Measurements from ENCODE around the gene DOCK8. TPM values are rescaled to one million over a fixed set of nuclear protein-coding genes. Genes with fewer than 3 reads are reported as not detected.

Gene DOCK8
- total RNA-seq, 1 experiment from 2014 or later, result 2.2 TPM

- Histone ChIP-seq H3K9me3 (replicated peaks) (no peaks in the 10 kb centered on the region), H3K27ac (no peak overlapping the region), H3K36me3 (no peaks in the 10 kb centered on the region), H3K4me1 (no peaks in the 10 kb centered on the region), H3K27me3 (no peaks in the 10 kb centered on the region), H3K4me3 (no peak overlapping the region)
- no peak for DNase-seq
Measured at GRCh38 chr9:248278-248961, 33.8 kb downstream of the DOCK8 start.

GRCh38 chr9:249025-249424 is 34.4 kb downstream of the DOCK8 start:
- Histone ChIP-seq H3K27ac (no peak overlapping the region), H3K36me3 (no peaks in the 10 kb centered on the region), H3K4me3 (no peak overlapping the region), H3K4me1 (no peaks in the 10 kb centered on the region), H3K9me3 (replicated peaks) (no peaks in the 10 kb centered on the region), H3K27me3 (no peaks in the 10 kb centered on the region)
- no peak for DNase-seq

GRCh38 chr9:250039-250438 is 35.4 kb downstream of the DOCK8 start:
- no peak overlapping the region for H3K27ac ChIP-seq
- H3K4me1 ChIP-seq, result no peaks in the 10 kb centered on the region
- H3K9me3 ChIP-seq (replicated peaks), result no peaks in the 10 kb centered on the region
- no peaks in the 10 kb centered on the region for H3K27me3 ChIP-seq
- H3K4me3 ChIP-seq, result no peak overlapping the region
- no peaks in the 10 kb centered on the region for H3K36me3 ChIP-seq
- no peak for DNase-seq

- H3K36me3 ChIP-seq, result no peaks in the 10 kb centered on the region
- no peak overlapping the region for H3K4me3 ChIP-seq
- H3K27me3 ChIP-seq, result no peaks in the 10 kb centered on the region
- no peak overlapping the region for H3K27ac ChIP-seq
- no peaks in the 10 kb centered on the region for H3K4me1 ChIP-seq
- DNase-seq, result no peak
- H3K9me3 ChIP-seq (replicated peaks), result no peaks in the 10 kb centered on the region
Measured at GRCh38 chr9:250625-251024, 36.0 kb downstream of the DOCK8 start.

GRCh38 chr9:251398-251797 is 36.7 kb downstream of the DOCK8 start:
- H3K4me1 ChIP-seq, result no peaks in the 10 kb centered on the region
- no peak for DNase-seq

GRCh38 chr9:253539-253938 is 38.9 kb downstream of the DOCK8 start:
- H3K27ac ChIP-seq, result no peak overlapping the region
- H3K36me3 ChIP-seq, result no peaks in the 10 kb centered on the region
- no peak overlapping the region for H3K4me3 ChIP-seq
- H3K4me1 ChIP-seq, result no peaks in the 10 kb centered on the region
- no peaks in the 10 kb centered on the region for H3K27me3 ChIP-seq
- no peaks in the 10 kb centered on the region for H3K9me3 ChIP-seq (replicated peaks)
- no peak for DNase-seq

More at GRCh38 chr9:251398-251797, 36.7 kb downstream of the DOCK8 start:
- no peaks in the 10 kb centered on the region for H3K36me3 ChIP-seq
- no peaks in the 10 kb centered on the region for H3K27me3 ChIP-seq
- H3K4me3 ChIP-seq, result no peak overlapping the region
- H3K27ac ChIP-seq, result no peak overlapping the region
- no peaks in the 10 kb centered on the region for H3K9me3 ChIP-seq (replicated peaks)

GRCh38 chr9:254516-254915 is 39.9 kb downstream of the DOCK8 start:
- H3K9me3 ChIP-seq (replicated peaks), result no peaks in the 10 kb centered on the region

GRCh38 chr9:257957-258356 is 43.3 kb downstream of the DOCK8 start:
- no peaks in the 10 kb centered on the region for H3K27me3 ChIP-seq
- no peak for DNase-seq
- H3K36me3 ChIP-seq, result no peaks in the 10 kb centered on the region

More at GRCh38 chr9:254516-254915, 39.9 kb downstream of the DOCK8 start:
- H3K36me3 ChIP-seq, result no peaks in the 10 kb centered on the region
- H3K4me1 ChIP-seq, result no peaks in the 10 kb centered on the region
- no peaks in the 10 kb centered on the region for H3K27me3 ChIP-seq
- no peak overlapping the region for H3K4me3 ChIP-seq
- no peak overlapping the region for H3K27ac ChIP-seq
- DNase-seq, result no peak

GRCh38 chr9:259405-260404 is 45.0 kb downstream of the DOCK8 start:
- no peak for DNase-seq
- H3K9me3 ChIP-seq (replicated peaks), result no peaks in the 10 kb centered on the region
- H3K27me3 ChIP-seq, result no peaks in the 10 kb centered on the region
- no peaks in the 10 kb centered on the region for H3K4me1 ChIP-seq
- H3K27ac ChIP-seq, result no peak overlapping the region
- H3K4me3 ChIP-seq, result no peak overlapping the region
- H3K36me3 ChIP-seq, result no peaks in the 10 kb centered on the region

More at GRCh38 chr9:257957-258356, 43.3 kb downstream of the DOCK8 start:
- H3K4me1 ChIP-seq, result no peaks in the 10 kb centered on the region
- H3K27ac ChIP-seq, result no peak overlapping the region
- no peak overlapping the region for H3K4me3 ChIP-seq
- no peaks in the 10 kb centered on the region for H3K9me3 ChIP-seq (replicated peaks)

GRCh38 chr9:264231-264630 is 49.6 kb downstream of the DOCK8 start:
- no peak for DNase-seq
- no peak overlapping the region for H3K27ac ChIP-seq
- no peaks in the 10 kb centered on the region for H3K36me3 ChIP-seq
- H3K4me3 ChIP-seq, result no peak overlapping the region
- H3K9me3 ChIP-seq (replicated peaks), result no peaks in the 10 kb centered on the region
- no peaks in the 10 kb centered on the region for H3K27me3 ChIP-seq
- 0 out of 2 replicates have a peak, but pooled peaks cover 6% of the 10 kb centered on the region for H3K4me1 ChIP-seq

- Histone ChIP-seq H3K36me3 (no peaks in the 10 kb centered on the region), H3K27ac (no peak overlapping the region), H3K4me3 (no peak overlapping the region), H3K9me3 (replicated peaks) (no peaks in the 10 kb centered on the region), H3K4me1 (0 out of 2 replicates have a peak, but pooled peaks cover 6% of the 10 kb centered on the region), H3K27me3 (no peaks in the 10 kb centered on the region)
- DNase-seq, result peak; percentile 24 to 41
Measured at GRCh38 chr9:265209-265870, 50.7 kb downstream of the DOCK8 start.

GRCh38 chr9:266228-266627 is 51.6 kb downstream of the DOCK8 start:
- Histone ChIP-seq H3K9me3 (replicated peaks) (no peaks in the 10 kb centered on the region), H3K27me3 (no peaks in the 10 kb centered on the region), H3K4me1 (0 out of 2 replicates have a peak, but pooled peaks cover 6% of the 10 kb centered on the region), H3K27ac (no peak overlapping the region), H3K4me3 (no peak overlapping the region), H3K36me3 (no peaks in the 10 kb centered on the region)
- no peak for DNase-seq

- no peak for DNase-seq
- H3K27ac ChIP-seq, result no peak overlapping the region
- no peaks in the 10 kb centered on the region for H3K9me3 ChIP-seq (replicated peaks)
Measured at GRCh38 chr9:268616-269015, 54.0 kb downstream of the DOCK8 start.

GRCh38 chr9:269081-269711 is 54.5 kb downstream of the DOCK8 start:
- no peaks in the 10 kb centered on the region for H3K9me3 ChIP-seq (replicated peaks)
- no peak overlapping the region for H3K4me3 ChIP-seq
- 0 out of 2 replicates have a peak, but pooled peaks cover 6% of the 10 kb centered on the region for H3K4me1 ChIP-seq
- no peak overlapping the region for H3K27ac ChIP-seq
- no peak for DNase-seq
- H3K36me3 ChIP-seq, result no peaks in the 10 kb centered on the region
- H3K27me3 ChIP-seq, result no peaks in the 10 kb centered on the region

More at GRCh38 chr9:268616-269015, 54.0 kb downstream of the DOCK8 start:
- Histone ChIP-seq H3K36me3 (no peaks in the 10 kb centered on the region), H3K4me1 (0 out of 2 replicates have a peak, but pooled peaks cover 6% of the 10 kb centered on the region), H3K27me3 (no peaks in the 10 kb centered on the region), H3K4me3 (no peak overlapping the region)
